Muscle layer of duodenum (tissue), 2 donors: Measurements from ENCODE around the gene NDUFC2.
"Not testable (repeated sequence)": the region's sequence is repeated elsewhere in the genome, so short reads cannot be mapped to it uniquely, and the experiment has no call there.

ENCODE experiments used
- H3K27ac ChIP-seq: one replicate; pipeline ENCODE4 v1.7.0; 2013; ENCODE audit warnings: mild to moderate bottlenecking, low read length
- H3K27me3 ChIP-seq: one replicate; pipeline ENCODE4 v1.7.0; 2013; ENCODE audit warnings: low read depth, mild to moderate bottlenecking, control low read depth, low read length
- H3K36me3 ChIP-seq, 2 donors: one replicate each; pipeline ENCODE4 v1.7.0; 2013; ENCODE audit warnings: low read length in 2 of 2, control low read depth in 1 of 2, mild to moderate bottlenecking in 1 of 2; ENCODE audit not compliant: insufficient read depth in 2 of 2, control insufficient read depth in 1 of 2
- H3K4me1 ChIP-seq, 2 donors: one replicate each; pipeline ENCODE4 v1.7.0; 2013; ENCODE audit warnings: low read length in 2 of 2, mild to moderate bottlenecking in 2 of 2, control low read depth in 1 of 2, moderate library complexity in 1 of 2; ENCODE audit not compliant: insufficient read depth in 2 of 2, control insufficient read depth in 1 of 2
- H3K4me3 ChIP-seq, 2 donors: one replicate each; pipeline ENCODE4 v1.7.0; 2013; ENCODE audit warnings: low read length in 2 of 2, low read depth in 1 of 2, mild to moderate bottlenecking in 1 of 2
- H3K9me3 ChIP-seq, 2 donors: one replicate each; pipeline ENCODE4 v1.7.0; 2013; ENCODE audit warnings: low read length in 2 of 2, control low read depth in 1 of 2, mild to moderate bottlenecking in 1 of 2; ENCODE audit not compliant: control insufficient read depth in 1 of 2
- donor health status: healthy.

NDUFC2 gene

GRCh38 chr11:78078218-78079167 is 1.2 kb downstream of the NDUFC2 start:
- Histone ChIP-seq H3K9me3 (no peaks in the 10 kb centered on the region), H3K4me1 (peaks cover 8 to 46% of the 10 kb centered on the region in 2 donors), H3K27ac (peak overlapping the region; percentile 90), H3K36me3 (no peaks in the 10 kb centered on the region), H3K27me3 (no peaks in the 10 kb centered on the region), H3K4me3 (peak overlapping the region; percentile 97 to 100)

GRCh38 chr11:78077592-78077991 is 2.1 kb downstream of the NDUFC2 start:
- Histone ChIP-seq H3K4me1 (peaks cover 8 to 46% of the 10 kb centered on the region in 2 donors), H3K4me3 (peak overlapping the region; percentile 97 to 100)

GRCh38 chr11:78076733-78077403 is 2.8 kb downstream of the NDUFC2 start:
- H3K27ac ChIP-seq = no peak overlapping the region
- H3K4me3 ChIP-seq = peak overlapping the region in 1 of 2 donors; percentile 97
- peaks cover 8 to 46% of the 10 kb centered on the region in 2 donors for H3K4me1 ChIP-seq
- no peaks in the 10 kb centered on the region for H3K27me3 ChIP-seq
- H3K36me3 ChIP-seq = peaks cover 7 to 8% of the 10 kb centered on the region in 2 donors
- H3K9me3 ChIP-seq = no peaks in the 10 kb centered on the region

More at GRCh38 chr11:78077592-78077991, 2.1 kb downstream of the NDUFC2 start:
- not testable (repeated sequence) for H3K27ac ChIP-seq, H3K36me3 ChIP-seq, H3K9me3 ChIP-seq, H3K27me3 ChIP-seq

DNA sequence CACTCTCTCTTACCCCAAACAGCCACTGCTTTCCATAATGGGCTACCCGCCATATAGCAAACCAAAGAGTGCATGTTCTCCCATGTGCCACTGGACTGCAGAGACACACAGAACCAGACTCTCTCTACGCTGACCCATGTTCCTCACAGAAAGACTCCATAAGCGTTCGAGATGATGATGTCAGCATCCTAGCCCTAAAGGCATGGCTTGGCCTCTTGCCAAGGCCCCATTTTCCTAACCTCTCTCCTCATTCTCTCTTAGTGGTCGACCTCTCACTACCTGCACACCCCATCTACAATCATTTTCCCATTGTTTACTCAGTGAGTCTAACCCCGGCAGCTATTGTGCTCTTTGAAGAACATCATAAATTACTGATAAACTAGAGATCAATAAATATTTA is 4.9 kb downstream of the NDUFC2 start:
- H3K9me3 ChIP-seq = no peaks in the 10 kb centered on the region
- H3K36me3 ChIP-seq = peaks cover 15 to 26% of the 10 kb centered on the region in 2 donors
- H3K27me3 ChIP-seq = no peaks in the 10 kb centered on the region
- H3K4me3 ChIP-seq = no peak overlapping the region
- H3K27ac ChIP-seq = no peak overlapping the region
- peaks cover 8 to 39% of the 10 kb centered on the region in 2 donors for H3K4me1 ChIP-seq

DNA sequence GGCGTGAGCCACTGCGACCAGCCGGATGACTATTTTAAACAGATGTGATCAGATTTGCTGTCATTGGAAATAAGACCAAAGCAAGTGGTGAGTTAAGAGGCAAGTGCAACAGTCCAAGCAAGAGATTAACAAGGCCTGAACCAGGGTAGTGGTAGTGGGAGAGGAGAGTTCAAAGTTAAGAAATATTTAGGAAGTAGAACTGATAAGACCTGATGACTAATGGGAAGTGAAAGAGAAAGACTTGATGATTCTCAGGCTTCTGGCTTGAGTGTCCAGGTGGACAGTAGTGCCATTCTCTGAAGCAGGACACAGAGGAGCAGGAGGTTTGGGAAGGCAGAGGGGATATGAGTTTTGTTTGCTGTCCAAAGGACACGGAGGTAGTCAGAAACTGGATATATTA is 7.2 kb downstream of the NDUFC2 start:
- Histone ChIP-seq H3K27me3 (no peaks in the 10 kb centered on the region), H3K27ac (no peak overlapping the region), H3K4me1 (peaks cover 0 to 28% of the 10 kb centered on the region in 2 donors), H3K4me3 (no peak overlapping the region), H3K9me3 (no peaks in the 10 kb centered on the region), H3K36me3 (peaks cover 25 to 26% of the 10 kb centered on the region in 2 donors)

DNA sequence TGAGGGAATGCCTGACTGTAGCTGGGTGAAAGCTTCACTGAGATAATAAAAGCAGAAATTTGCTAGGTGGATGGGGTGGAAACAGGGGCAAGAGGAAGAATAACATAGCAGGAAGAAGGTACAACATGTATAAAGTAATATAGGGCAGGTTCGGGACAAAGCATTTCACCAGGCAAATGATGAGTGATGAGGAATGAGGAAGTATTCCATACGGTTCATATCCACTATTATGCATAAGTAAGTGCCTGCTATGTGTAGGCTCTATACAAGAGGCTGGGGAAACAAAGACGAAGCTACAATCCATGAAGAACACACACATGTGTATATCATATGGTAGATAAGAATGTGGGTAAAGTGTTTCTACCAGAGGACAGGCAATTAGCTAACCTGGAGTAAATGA is 7.9 kb downstream of the NDUFC2 start:
- no peaks in the 10 kb centered on the region for H3K27me3 ChIP-seq
- H3K4me3 ChIP-seq = no peak overlapping the region
- no peak overlapping the region for H3K27ac ChIP-seq
- H3K9me3 ChIP-seq = no peaks in the 10 kb centered on the region
- H3K36me3 ChIP-seq = peaks cover 25 to 26% of the 10 kb centered on the region in 2 donors
- peaks cover 0 to 21% of the 10 kb centered on the region in 2 donors for H3K4me1 ChIP-seq

DNA sequence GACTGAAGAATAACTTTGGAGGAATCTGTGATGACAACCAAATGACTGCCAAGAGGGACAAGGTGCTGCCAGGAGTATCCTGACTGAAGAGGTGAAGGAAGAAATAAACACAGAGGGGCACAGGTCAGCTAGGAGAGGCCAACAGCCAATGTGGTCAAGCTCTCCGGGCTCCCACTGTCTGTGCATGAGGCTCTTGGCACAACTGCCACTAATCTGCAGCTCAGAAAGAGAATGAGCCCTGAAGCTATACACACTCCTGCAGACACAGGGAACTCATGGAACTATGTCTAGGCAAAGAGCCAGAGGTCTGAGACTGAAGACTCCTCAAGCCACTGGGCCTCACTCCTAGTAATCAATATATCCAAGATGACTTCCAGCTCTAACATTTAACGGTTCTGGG is 9.0 kb downstream of the NDUFC2 start:
- peaks cover 25 to 26% of the 10 kb centered on the region in 2 donors for H3K36me3 ChIP-seq
- peaks cover 0 to 11% of the 10 kb centered on the region in 2 donors for H3K4me1 ChIP-seq
- no peaks in the 10 kb centered on the region for H3K27me3 ChIP-seq
- no peaks in the 10 kb centered on the region for H3K9me3 ChIP-seq
- no peak overlapping the region for H3K4me3 ChIP-seq
- H3K27ac ChIP-seq = no peak overlapping the region

- H3K4me3 ChIP-seq = no peak overlapping the region
- H3K27ac ChIP-seq = no peak overlapping the region
- H3K36me3 ChIP-seq = peaks cover 25 to 26% of the 10 kb centered on the region in 2 donors
- no peaks in the 10 kb centered on the region for H3K9me3 ChIP-seq
- no peaks in the 10 kb centered on the region for H3K27me3 ChIP-seq
- peaks cover 0 to 6% of the 10 kb centered on the region in 2 donors for H3K4me1 ChIP-seq
Measured at GRCh38 chr11:78069465-78069864, 10.2 kb downstream of the NDUFC2 start.

- Histone ChIP-seq H3K9me3 (no peaks in the 10 kb centered on the region), H3K27me3 (no peaks in the 10 kb centered on the region), H3K4me3 (no peak overlapping the region), H3K4me1 (peaks cover 0 to 6% of the 10 kb centered on the region in 2 donors), H3K27ac (no peak overlapping the region), H3K36me3 (peaks cover 23 to 24% of the 10 kb centered on the region in 2 donors)
Measured at GRCh38 chr11:78067704-78068103, 12.0 kb downstream of the NDUFC2 start.

DNA sequence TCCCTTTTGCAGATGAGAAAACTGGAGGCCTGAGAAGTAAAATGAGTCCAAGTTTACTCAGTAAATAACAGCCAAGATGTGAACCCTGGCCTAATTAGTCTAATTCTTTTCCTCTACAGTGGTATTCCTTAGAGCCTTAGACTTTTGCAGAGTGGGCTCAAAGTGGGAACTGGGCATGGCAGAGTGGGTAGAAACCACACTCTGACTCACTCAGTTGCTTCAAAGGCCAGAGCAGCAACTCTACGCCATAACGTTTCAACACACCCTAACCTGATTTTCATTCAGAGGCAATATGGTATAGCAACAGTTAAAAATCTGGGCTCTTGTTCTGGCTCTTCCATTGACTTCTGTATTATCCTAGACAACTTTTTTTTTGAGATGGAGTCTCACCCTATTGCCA is 13.2 kb downstream of the NDUFC2 start:
- no peaks in the 10 kb centered on the region for H3K27me3 ChIP-seq
- no peaks in the 10 kb centered on the region for H3K9me3 ChIP-seq
- peaks cover 13 to 18% of the 10 kb centered on the region in 2 donors for H3K36me3 ChIP-seq
- peaks cover 0 to 6% of the 10 kb centered on the region in 2 donors for H3K4me1 ChIP-seq
- H3K27ac ChIP-seq = no peak overlapping the region
- H3K4me3 ChIP-seq = no peak overlapping the region

- Histone ChIP-seq H3K4me1 (peaks cover 0 to 6% of the 10 kb centered on the region in 2 donors), H3K4me3 (no peak overlapping the region), H3K36me3 (peaks cover 3 to 11% of the 10 kb centered on the region in 2 donors), H3K27ac (no peak overlapping the region), H3K9me3 (no peaks in the 10 kb centered on the region), H3K27me3 (no peaks in the 10 kb centered on the region)
Measured at GRCh38 chr11:78065203-78065602, 14.5 kb downstream of the NDUFC2 start.
